ENCODE measurements around the gene ZNF648.

DNA sequence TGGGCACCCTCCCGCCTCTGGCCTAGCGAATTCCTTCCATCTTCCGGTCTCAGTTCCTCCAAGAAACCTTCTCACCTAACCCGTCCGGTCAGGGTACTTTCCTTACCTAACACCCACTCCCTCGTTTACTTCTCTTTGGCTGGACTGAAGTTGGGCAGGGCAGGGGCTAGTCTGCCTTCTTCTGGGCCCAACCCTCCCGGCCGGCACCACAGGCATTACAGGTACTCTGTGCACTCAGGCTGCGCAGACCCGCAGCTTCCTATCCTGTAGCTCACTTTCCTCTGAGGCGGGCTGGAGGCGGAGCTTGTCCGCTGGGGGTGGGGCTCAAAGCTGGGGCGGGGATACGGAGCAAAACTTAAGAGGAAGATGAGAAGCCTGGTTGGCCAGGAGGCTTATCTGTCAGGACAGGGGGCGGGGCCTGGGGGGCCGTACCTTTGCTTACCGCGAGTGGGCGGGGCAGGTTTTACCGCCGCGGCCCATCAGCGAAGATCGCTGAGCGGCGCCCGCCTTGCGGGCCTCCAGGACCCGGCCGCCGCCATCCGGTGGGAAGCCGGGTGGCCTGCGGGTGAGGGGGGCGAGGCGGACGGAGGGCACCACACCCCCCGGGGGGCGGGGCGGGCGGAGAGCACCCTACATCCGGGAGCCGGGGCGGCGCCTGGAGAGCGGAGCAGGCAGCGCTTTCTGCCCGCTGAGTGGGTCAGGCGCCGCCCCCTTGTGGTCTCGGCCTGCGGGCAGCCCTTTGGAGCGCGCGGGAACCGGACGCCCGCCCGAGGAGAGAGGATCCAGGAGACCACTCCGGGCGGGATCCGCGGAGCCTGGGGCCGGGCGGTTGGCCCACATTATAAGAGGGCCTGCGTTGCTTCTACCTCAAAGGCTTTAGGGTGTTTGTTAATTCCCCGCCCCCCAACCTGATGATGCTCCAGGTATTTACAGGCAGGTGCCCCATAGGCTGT, 31.9 kb downstream of the ZNF648 start:
- no peak for TF ChIP-seq RAD21 (IDR thresholded peaks at IDR 0.05; ENCODE audit: low read depth)
- no peak for TF ChIP-seq CEBPB (IDR thresholded peaks at IDR 0.05)
- TF ChIP-seq, protein P1, sequence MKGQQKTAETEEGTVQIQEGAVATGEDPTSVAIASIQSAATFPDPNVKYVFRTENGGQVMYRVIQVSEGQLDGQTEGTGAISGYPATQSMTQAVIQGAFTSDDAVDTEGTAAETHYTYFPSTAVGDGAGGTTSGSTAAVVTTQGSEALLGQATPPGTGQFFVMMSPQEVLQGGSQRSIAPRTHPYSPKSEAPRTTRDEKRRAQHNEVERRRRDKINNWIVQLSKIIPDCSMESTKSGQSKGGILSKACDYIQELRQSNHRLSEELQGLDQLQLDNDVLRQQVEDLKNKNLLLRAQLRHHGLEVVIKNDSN (IDR thresholded peaks at IDR 0.05): no peak
- 0 out of 2 replicates have a peak, but pooled peaks have one; percentile 8 for TF ChIP-seq EP300 (IDR thresholded peaks at IDR 0.05; ENCODE audit: borderline replicate concordance)
- no peak for TF ChIP-seq EGR1 (IDR thresholded peaks at IDR 0.05)
- TF ChIP-seq, protein P2, sequence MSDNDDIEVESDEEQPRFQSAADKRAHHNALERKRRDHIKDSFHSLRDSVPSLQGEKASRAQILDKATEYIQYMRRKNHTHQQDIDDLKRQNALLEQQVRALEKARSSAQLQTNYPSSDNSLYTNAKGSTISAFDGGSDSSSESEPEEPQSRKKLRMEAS (IDR thresholded peaks at IDR 0.05): peak; percentile 24; the same call in 1 of the 2 replicates
